Fibroblast of lung (primary cell): ENCODE measurements around the gene MKRN2. TPM values are rescaled to one million over a fixed set of nuclear protein-coding genes. Genes with fewer than 3 reads are reported as not detected.

Experiments used
- DNase-seq, 2 donors: peaks; one replicate each; pipeline versions ENCODE4 v3.0.0 to v3.0.0-alpha.2; 2010; ENCODE audit warnings: low read depth in 2 of 2
- H2AFZ ChIP-seq: 2 replicates; pipeline ENCODE4 v1.5.1; 2012; ENCODE audit warnings: low read length, control low read depth, inconsistent platforms
- H3K27ac ChIP-seq: 2 replicates; pipeline ENCODE4 v1.5.1; 2011; ENCODE audit warnings: low read length, control low read depth; ENCODE audit not compliant: insufficient read depth
- H3K27me3 ChIP-seq: 2 replicates; pipeline ENCODE4 v1.5.1; 2011; ENCODE audit warnings: mild to moderate bottlenecking, low read length; ENCODE audit not compliant: control insufficient read depth, insufficient read depth
- H3K36me3 ChIP-seq: 2 replicates; pipeline ENCODE4 v1.5.1; 2011; ENCODE audit warnings: low read length; ENCODE audit not compliant: control insufficient read depth, insufficient read depth
- H3K4me1 ChIP-seq: 2 replicates; pipeline ENCODE4 v1.5.1; 2011; ENCODE audit warnings: low read length; ENCODE audit not compliant: control insufficient read depth, insufficient read depth; ENCODE audit errors: extremely low read depth
- H3K4me2 ChIP-seq: 2 replicates; pipeline ENCODE4 v1.5.1; 2011; ENCODE audit warnings: low read length, control low read depth; ENCODE audit not compliant: insufficient read depth; ENCODE audit errors: extremely low read depth
- H3K4me3 ChIP-seq, 4 experiments: fragments of 200-600 bp in 1 of 4; sonication (generic) in 1 of 4; replicated peaks in 1 of 4; 2 replicates each; pipeline ENCODE4 v1.5.1; 2011 to 2016; ENCODE audit warnings: low read length in 4 of 4, low read depth in 3 of 4, mild to moderate bottlenecking in 3 of 4, control low read depth in 2 of 4, inconsistent platforms in 1 of 4, mixed read lengths in 1 of 4; ENCODE audit not compliant: insufficient read depth in 1 of 4; ENCODE audit errors: control extremely low read depth in 1 of 4
- H3K79me2 ChIP-seq: 2 replicates; pipeline ENCODE4 v1.5.1; 2012; ENCODE audit warnings: mild to moderate bottlenecking, low read length, inconsistent platforms; ENCODE audit not compliant: control insufficient read depth, insufficient read depth
- H3K9ac ChIP-seq: 2 replicates; pipeline ENCODE4 v1.5.1; 2011; ENCODE audit warnings: mild to moderate bottlenecking, low read length, control low read depth; ENCODE audit not compliant: insufficient read depth
- H3K9me3 ChIP-seq: 2 replicates; pipeline ENCODE4 v1.5.1; 2012; ENCODE audit warnings: low read depth, low read length; ENCODE audit not compliant: control insufficient read depth, insufficient read depth
- H4K20me1 ChIP-seq: 2 replicates; pipeline ENCODE4 v1.5.1; 2011; ENCODE audit warnings: low read length; ENCODE audit not compliant: control insufficient read depth, insufficient read depth; ENCODE audit errors: extremely low read depth
- CTCF ChIP-seq, 2 donors: IDR thresholded peaks in 1 of 2; conservative IDR thresholded peaks in 1 of 2; 1 replicate in 1 of 2; 2 replicates in 1 of 2; pipeline ENCODE4 v1.5.1; 2011 to 2012; ENCODE audit warnings: low read length in 2 of 2, control low read depth in 1 of 2, inconsistent platforms in 1 of 2, low read depth in 1 of 2, mild to moderate bottlenecking in 1 of 2
- EZH2 ChIP-seq: IDR thresholded peaks from 2 replicates; pipeline ENCODE4 v1.5.1; 2012; ENCODE audit warnings: low read length, control low read depth, mild to moderate bottlenecking; ENCODE audit errors: missing control alignments
- polyA plus RNA-seq, 2 donors: library from polyadenylated mRNA; depleted of rRNA in 1 of 2; stranded (reverse) in 1 of 2; unstranded in 1 of 2; fragments of >200 nt; gene quantifications; 2 replicates each; pipeline ENCODE4 v1.2.1, GENCODE V29; 2011 to 2012; ENCODE audit warnings: missing spikeins in 1 of 2
- total RNA-seq: library from RNA; depleted of rRNA; stranded (reverse); fragments of >200 nt; gene quantifications from 2 replicates; pipeline ENCODE4 v1.2.1, GENCODE V29; 2014

Gene MKRN2
- total and polyA plus RNA-seq, 2 donors (not counting 1 experiment from before 2014, with no cell fraction given), result 37.7 to 48.1 TPM

- Histone ChIP-seq H4K20me1 (no peaks in the 10 kb centered on the region), H2AFZ (no peak overlapping the region), H3K4me2 (no peak overlapping the region), H3K9ac (no peak overlapping the region), H3K36me3 (peaks cover 2% of the 10 kb centered on the region), H3K4me3 (no peak overlapping the region), H3K27me3 (no peaks in the 10 kb centered on the region), H3K4me1 (peaks cover 14% of the 10 kb centered on the region), H3K27ac (no peak overlapping the region), H3K9me3 (no peaks in the 10 kb centered on the region), H3K79me2 (no peaks in the 10 kb centered on the region)
- TF ChIP-seq CTCF (conservative IDR thresholded peaks at IDR 0.05 in 1 of 2, IDR thresholded peaks at IDR 0.05 in 1 of 2; ENCODE audit: low read depth in 1 of 2, low read length in 2 of 2) (no peak), EZH2 (no peak)
- no peak for DNase-seq
These were observed 47.4 kb upstream of the MKRN2 start for GRCh38 chr3:12509466-12509865.

- Histone ChIP-seq H3K4me1 (peaks cover 7% of the 10 kb centered on the region), H4K20me1 (no peaks in the 10 kb centered on the region), H3K27ac (no peak overlapping the region), H2AFZ (no peak overlapping the region), H3K9ac (no peak overlapping the region), H3K9me3 (no peaks in the 10 kb centered on the region), H3K4me2 (no peak overlapping the region), H3K4me3 (no peak overlapping the region), H3K27me3 (no peaks in the 10 kb centered on the region), H3K79me2 (no peaks in the 10 kb centered on the region), H3K36me3 (peaks cover 2% of the 10 kb centered on the region)
- DNase-seq, result no peak
- TF ChIP-seq EZH2 (no peak), CTCF (conservative IDR thresholded peaks at IDR 0.05 in 1 of 2, IDR thresholded peaks at IDR 0.05 in 1 of 2; ENCODE audit: low read depth in 1 of 2, low read length in 2 of 2) (no peak)
These were observed 44.3 kb upstream of the MKRN2 start for GRCh38 chr3:12512534-12513118.

GRCh38 chr3:12513694-12514446 lies 43.0 kb upstream of the MKRN2 start:
- Histone ChIP-seq H3K9ac (no peak overlapping the region), H4K20me1 (no peaks in the 10 kb centered on the region), H3K9me3 (no peaks in the 10 kb centered on the region), H3K79me2 (no peaks in the 10 kb centered on the region), H3K4me2 (no peak overlapping the region), H2AFZ (no peak overlapping the region), H3K4me1 (peaks cover under 1% of the 10 kb centered on the region), H3K27ac (no peak overlapping the region), H3K36me3 (peaks cover 2% of the 10 kb centered on the region), H3K4me3 (no peak overlapping the region), H3K27me3 (no peaks in the 10 kb centered on the region)
- no peak for TF ChIP-seq CTCF (conservative IDR thresholded peaks at IDR 0.05 in 1 of 2, IDR thresholded peaks at IDR 0.05 in 1 of 2; ENCODE audit: low read depth in 1 of 2, low read length in 2 of 2)
- no peak for TF ChIP-seq EZH2
- no peak for DNase-seq
